ENCODE data around the gene TCHP.
"Not testable (repeated sequence)": the region's sequence is repeated elsewhere in the genome, so short reads cannot be mapped to it uniquely, and the experiment has no call there.

Gene TCHP

DNA sequence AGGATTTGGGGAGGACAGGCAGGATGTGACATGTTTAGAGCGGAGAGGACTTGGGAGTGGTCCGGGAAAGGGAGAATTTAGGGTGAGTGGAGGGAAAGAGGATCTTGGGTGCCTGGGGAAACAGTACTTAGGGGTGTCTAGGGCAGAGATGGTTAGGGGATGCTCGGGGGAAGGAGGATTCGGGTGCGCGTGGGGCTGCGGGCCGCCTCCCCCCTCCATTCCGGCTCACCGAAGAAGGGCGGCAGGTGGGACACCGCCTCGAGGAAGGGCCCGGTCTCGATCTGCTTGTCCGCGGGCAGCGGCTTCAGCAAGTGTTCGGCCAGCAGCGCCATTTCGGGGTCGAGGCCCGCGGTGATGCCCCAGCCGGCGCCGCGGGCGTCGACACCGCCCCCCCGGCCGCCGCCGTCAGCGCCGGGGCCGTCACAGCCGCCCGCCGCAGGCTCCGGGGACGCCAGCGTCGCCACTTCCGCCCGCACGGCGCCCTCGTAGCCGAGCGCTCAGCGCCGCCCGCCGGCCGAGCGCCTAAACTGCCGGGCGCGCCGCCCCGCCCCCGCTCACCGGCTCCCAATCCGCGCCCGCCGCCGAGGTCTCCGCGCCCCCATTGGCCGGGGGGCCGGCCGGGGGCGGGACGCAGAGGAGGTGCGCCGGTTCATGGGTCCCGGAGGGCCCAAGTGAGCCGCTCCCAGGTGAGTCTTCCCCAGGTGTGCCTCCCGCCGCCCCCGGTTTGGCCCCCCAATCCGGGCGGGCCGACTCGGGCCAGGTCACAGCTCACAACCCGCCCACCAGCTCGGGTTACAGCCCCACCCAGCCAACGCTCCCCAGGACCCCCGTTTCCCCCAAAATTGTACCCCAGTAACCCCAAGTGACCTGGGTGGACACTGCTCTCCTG lies 19.8 kb upstream of the TCHP start, which contains the start of gene GLTP:
Gene GLTP, minus strand, starts transcription at position 499 of the 889 bp plus-strand sequence. Its CDS starts 167 bp downstream, at position 332.
- DNase-seq: peak; percentile 80 to 94 (median 86)

DNA sequence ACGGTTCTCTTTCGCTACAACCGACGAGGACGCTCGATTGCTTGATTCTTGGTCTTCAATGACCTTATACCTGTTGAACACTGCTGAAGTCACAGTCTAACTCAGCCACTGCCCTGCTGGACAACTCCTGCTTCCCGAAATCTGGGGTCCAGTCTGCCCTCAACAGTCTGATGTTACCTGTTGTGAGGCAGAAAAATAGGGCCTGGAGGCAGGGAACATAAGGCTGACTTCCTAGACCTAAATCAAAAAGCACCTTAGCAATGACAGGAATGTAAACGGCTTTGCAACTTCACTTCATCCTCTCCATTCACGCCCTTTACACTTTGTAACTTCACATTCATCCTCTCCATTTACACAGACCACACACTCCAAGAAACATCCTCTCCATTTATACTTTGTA lies 19.1 kb upstream of the TCHP start:
- no peak for DNase-seq

DNA sequence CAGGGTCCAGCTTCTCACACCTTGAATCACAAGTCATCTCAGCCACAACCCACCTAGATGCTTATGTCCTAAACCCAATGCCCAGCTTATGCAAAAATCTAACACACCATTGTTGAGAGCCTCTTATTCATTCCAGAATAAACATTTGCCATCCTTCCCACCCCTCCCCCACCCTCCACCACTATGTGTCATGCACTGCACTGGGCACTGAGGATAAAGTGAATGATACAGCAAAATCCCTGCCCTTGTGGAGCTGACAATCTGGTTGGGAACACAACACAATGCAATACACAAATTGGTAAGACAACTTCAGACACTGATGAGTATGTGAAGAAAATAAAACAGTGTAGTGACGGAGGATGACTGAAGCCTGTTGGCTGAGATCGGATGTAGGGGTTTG lies 18.3 kb upstream of the TCHP start:
- no peak for DNase-seq

DNA sequence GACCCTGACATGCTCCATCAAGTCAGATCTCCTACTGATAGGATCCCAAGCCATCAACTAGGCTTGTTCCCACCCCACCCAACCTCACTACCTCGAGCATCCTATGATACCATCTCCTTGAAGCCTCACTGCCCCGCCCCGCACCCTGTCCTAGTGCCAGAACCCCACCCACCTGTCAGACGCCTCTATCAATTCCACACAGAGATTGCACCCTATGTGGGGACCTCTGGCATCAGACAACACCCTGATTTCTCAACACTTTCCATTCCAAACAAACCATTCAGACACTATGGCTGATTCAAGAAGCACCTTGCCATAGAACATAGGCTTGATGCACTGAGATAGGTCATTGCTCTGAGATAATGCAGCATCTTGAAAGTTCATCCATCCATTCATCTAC lies 16.6 kb upstream of the TCHP start:
- DNase-seq: no peak

DNA sequence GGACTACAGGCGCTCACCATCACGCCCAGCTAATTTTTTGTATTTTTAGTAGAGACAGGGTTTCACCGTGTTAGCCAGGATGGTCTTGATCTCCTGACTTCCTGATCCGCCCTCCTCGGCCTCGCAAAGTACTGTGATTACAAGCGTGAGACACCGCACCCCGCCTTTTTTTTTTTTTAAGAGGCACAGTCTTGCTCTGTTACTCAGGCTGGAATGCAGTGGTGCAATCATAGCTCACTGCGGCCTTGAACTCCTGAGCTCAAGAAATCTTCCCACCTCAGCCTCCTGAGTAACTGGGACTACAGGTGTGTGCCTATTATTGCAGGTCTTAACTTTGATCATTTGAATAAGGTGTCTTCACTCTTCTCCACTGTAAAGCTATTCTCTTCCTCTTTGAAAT lies 14.5 kb upstream of the TCHP start:
- no peak for DNase-seq

DNA sequence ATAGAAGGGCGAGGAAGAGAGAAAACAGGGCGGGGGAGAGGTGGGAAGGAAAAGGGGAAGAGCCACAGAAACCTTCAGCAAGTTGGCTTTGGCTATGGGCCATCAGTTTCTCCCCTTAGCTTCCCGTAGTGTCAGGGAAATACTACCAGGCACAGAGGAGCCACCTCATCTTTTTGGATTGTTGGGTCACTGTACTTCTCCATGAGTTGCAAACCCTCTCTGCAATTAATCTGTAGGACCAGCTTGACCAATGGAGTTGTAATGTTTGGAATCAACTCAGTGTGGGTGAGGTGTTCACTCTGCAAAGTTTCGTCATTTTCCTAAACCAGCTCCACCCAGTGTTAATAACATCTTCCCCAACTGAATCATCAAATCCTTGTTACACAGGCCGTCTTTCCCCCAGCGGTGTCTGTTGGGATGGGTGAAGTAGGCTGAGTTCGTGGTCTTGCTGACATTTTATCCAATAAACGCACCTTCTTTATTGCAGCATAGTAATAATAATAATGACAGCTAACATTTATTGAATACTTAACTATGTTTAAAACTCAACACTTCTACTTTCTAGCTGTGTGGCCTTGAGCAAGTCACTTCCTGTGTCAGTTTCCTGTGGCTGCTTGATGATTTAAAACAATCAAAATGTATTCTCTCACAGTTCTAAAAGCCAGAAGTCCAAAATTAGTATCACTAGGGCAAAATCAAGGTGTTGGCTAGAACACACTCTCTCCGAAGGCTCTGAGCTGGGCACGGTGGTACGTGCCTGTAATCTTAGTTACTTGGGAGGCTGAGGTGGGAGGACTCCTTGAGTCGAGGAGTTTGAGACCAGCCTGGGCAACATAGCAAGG lies 11.7 kb upstream of the TCHP start:
- peak in 2 of 5 experiments; percentile 36 to 84 for DNase-seq

DNA sequence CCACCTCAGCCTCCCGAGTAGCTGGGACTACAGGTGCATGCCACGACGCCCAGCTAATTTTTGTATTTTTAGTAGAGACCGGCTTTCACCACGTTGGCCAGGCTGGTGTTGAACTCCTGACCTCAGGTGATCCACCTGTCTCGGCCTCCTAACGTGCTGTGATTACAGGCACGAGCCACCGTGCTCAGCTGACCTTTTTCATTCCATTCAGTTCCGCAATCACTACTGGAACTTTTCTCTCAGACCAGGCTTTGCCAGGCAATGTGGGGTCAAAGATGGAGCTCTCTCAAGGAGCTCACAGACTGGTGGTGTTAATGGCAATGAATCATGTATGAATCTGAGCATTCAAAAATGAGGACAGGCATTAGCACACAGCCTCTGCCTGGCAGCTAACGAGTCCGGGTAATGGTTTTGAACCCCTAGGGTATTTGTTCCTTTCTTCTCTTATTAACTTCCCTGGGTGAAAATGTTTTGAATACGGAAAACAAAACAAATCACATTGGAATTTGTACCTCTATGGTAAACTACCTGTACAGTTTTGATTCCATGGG lies 9.4 kb upstream of the TCHP start:
- no peak for DNase-seq

DNA sequence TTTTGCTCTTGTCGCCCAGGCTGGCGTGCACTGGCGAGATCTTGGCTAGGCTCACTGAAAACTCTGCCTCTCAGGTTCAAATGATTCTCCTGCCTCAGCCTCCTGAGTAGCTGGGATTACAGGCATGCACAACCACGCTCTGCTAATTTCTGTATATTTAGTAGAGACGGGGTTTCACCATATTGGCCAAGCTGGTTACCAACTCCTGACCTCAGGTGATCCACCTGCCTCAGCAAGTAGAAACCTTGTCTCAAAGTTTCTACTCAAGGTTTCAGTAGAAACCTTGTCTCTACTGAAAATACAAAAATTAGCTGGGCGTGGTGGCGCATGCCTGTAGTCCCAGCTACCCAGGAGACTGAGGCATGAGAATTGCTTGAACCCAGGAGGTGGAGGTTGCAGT lies 8.3 kb upstream of the TCHP start:
- DNase-seq: not testable (repeated sequence)

DNA sequence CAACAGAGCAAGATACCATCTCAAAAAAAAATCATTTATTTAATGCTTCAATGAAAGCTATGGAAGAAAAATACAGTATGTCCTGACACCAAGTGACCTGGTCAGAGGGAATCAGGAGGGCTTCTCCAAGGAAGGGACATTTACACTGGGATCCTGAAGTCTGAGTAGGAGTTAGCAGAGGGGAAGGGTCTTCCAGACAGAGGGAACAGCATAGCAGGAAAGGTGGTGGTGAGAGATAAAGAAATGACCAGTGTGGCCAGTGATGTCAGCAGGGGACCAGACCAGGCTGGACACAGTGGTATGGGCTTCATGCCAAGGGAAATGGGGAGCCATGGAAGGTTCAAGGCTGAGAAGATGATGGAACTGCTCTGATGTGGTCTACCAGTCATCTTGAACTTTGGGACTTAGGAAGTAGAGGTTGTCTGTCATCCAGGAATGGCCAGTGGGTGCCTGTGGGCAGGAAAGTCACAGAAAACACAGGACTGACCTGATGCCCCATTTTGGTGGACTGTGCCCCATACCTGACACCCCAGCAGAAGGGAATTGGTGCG lies 7.8 kb upstream of the TCHP start:
- no peak for DNase-seq

DNA sequence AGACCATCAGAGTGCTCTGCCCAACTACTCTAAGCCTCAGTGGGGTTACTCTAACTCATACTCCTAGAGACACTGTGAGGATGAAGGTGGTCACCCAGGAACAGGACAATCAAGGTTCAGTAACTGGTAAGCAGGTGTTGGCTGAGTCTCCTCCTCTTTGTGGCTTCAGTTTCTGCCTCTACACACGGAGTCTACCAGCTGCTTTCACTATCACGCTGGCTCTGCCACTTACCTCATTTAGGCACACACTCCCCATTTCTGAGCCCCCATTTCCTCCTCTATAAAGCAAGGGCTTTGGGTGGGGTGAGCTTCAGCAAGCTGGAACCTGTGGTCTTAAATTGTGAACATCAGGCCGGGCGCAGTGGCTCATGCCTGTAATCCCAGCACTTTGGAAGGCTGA lies 7.3 kb upstream of the TCHP start:
- peak in 2 of 5 experiments; percentile 23 to 77 for DNase-seq

DNA sequence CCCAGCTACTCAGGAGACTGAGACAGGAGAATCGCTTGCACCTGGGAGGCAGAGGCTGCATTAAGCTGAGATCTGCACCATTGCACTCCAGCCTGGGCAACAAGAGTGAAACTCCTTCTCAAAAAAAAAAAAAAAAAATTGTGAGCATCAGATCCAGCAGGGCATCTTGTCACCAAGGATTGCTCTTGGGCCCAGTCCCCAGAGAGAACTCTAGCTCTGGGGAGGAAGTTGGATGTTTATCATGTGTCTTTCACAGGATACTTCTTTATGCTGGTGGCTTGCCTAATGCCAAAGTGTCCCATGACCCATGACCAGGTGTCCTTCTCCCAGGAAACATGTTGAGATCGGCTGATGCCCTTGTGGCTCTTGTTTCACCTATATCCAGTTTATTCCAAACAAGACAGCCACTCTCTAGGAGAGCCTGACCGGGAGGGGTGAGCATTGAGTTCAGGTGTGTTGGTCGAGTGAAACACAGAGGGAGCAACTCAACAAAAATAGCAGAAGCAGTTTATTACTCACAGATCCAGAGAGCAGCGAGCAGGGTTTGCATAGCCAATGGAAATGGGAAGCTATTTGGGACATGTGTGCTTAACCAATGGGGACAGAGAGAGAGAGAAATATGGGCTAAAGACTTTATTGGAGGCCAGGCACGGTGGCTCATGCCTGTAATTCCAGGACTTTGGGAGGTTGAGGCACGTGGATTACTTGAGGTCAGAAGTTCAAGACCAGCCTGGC lies 6.6 kb upstream of the TCHP start:
- no peak for DNase-seq

DNA sequence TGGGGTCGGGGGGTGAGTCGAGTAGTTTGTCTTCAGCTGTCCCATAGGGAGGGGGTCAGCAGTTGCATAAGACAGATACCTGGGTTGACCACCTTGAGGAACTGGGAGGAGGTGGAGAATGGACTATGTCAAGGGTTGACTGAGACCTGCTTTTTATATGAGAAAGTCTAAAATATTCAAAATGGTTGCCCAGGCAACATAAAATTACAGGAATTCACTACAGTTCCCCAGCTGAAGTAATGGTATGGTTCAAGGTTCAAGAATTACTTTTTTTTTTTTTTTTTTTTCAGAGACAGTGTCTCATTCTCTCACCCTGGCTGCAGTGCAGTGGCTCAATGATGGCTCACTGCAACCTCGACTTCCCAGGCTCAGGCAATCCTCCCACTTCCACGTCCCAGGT lies 5.1 kb upstream of the TCHP start:
- no peak for DNase-seq

DNA sequence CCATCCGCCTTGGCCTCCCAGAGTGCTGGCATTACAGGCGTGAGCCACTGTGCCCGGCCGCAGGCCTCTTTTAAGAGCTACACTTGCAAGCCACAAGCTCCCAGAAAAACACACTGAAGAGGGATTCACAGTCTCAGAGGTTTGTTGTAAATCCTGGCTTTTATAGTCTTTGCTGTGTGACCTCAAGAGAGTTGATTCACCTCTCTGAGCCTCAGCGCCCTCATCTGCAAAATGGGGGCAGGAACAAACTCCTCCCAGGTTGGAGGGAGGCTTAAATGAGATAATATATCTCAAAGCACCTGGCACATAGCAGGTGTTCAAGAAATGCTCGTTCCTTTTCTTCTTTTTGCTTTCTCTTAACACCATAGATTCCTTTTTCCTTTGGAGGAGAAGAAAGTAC lies 3.9 kb upstream of the TCHP start:
- no peak for DNase-seq

DNA sequence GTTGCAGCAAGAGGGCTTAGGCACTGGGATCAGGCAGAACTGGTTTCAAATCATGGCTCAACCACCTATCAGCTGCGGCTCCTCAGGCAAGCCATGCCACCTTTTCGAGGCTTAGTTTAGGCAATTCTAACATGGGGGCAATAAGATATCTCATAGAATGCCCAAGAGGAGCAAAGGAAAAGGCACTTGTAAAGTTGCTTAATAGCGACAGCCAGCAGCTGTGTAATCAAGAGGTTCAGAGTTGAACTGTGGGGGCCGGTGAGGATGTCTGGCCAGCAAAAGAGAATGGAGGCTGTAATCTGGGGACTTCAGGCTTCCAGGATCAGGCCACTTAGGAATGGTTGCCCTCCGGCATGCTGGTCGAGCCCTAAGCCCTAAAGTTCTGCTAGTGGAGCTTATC lies 3.0 kb upstream of the TCHP start:
- no peak for DNase-seq

DNA sequence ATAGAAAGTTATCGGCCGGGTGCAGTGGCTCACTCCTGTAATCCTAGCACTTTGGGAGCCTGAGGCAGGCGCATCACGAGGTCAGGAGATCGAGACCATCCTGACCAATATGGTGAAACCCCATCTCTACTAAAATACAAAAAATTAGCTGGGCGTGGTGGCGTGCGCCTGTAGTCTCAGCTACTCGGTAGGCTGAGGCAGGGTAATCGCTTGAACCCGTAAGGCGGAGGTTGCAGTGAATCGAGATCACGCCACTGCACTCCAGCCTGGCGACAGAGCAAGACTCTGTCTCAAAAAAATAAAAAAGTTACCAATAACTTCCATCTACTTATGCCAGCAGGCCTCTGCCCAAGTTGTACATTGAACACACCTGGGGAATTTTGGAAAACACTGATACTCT lies 729 bp upstream of the TCHP start:
- DNase-seq: not testable (repeated sequence)

DNA sequence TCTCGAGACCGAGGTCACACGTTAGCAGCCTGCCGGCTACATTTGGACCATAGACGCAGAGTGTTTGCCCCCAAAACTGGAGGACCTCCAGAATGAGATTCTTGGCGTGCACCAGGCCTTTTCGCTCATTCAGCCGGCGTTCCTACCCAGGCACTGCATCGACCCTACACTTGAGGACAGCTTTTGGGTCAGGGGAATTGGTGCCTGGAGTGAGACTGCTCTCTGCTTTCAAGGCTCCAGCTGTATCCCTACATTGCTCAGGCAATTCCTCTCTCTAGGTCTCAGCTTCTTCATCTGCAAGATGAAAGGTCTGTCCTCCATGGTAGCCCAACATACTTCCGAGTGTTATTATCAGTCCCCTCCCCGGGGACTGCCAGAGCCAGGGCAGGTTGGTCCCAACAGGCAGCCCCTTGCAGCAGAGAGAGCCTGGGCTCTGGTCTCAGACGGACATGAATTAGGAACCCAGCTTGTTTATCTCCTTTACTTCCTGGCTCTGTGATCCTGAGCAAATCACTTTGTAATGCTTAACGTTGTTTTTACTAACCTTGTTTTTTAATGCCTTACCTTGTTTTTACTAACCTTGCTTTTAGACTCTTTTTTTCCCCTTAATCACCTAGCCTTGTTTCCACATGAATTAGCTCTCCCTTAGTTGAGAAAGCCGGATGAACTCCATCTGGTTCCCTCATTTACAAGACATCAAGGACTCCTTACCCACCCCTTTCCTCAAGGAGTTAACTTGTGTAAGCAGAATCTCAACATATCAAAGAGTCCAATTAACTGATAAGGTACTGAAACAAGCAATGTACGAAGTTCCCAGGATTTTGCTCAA lies 892 bp downstream of the TCHP start:
- no peak for DNase-seq

DNA sequence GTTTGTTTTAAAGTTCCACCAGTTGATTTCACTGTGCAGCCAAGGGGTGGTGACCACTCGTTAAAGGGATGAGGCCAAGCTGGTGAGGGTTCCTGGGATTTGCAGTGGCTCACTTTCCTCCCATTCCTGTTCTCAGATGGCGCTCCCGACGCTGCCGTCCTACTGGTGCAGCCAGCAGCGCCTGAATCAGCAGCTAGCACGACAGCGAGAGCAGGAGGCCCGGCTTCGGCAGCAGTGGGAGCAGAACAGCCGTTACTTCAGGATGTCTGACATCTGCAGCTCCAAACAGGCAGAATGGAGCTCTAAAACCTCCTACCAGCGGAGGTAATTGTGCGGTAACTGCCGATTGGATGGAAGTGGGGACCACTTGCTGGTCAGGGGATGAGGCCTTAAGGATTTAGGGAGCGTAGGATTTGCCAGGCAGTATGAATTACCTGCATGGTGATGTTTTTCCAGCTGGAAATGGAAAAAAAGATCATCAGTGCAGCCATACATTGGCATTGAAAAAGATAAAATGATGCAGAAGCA lies 2.9 kb downstream of the TCHP start:
- DNase-seq: no peak

DNA sequence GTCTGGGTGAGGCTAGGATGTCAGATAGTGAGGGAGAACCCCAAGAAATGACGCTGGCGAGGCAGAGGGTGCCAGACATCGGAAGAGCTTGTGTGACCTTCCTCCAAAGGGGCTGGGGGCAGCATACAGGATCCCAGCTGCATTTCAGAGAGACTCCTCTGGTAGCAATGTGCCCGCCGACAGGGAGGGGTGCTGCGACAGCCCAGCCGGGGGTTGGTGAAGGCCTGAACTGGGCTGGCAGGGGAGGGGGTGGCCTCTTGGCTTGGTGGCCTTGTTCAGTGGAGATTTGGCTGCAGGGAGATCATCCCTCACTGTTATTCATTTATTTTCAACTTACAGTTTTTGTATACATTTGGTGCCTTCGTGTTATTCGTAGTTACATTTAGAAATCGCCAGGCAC lies 5.2 kb downstream of the TCHP start:
- DNase-seq: no peak

DNA sequence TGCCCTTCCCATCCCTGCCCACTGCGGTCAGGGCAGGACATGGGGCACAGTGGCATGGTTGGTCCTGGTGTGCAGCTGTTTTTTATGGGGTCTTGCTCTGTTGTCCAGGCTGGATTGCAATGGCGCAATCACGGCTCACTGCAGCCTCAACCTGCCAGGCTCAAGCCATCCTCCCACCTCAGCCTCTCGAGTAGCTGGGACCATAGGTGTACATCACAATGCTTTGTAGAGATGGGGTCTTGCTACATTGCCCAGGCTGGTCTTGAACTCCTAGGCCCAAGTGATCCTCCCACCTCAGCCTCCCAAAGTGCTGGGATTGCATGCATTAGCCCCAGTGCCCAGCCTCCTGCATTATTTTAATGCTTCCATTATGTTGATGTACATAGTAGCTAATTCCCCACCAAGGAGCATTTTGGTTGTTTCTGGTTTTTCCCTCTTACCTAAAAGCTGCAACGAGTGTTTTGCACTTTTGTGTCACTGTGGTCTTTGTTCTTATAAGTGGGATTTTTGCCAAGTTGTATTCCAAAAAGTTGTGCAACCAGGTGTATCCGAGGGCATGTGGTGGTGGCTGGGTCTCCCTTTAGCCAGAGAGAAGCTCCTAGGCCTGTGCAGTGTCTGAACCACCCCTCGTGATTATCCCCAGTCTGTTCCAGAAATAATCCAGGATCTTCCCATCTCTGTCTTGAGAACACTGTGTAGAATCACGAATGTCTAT lies 10.3 kb downstream of the TCHP start:
- no peak for DNase-seq

DNA sequence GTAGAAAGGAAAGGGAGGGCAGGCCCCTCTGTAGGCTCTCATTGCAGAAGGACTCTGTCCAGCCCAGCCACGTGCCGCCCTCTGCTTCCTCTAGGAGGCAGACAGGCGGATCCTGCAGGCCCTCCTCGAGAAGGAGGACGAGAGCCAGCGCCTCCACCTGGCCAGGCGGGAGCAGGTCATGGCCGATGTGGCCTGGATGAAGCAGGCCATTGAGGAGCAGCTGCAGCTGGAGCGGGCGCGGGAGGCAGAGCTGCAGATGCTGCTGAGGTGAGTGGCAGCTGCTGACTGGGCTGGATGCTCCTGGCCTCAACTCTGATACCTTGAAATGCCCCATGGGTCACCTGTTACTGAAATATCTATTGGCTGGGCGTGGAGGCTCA lies 10.9 kb downstream of the TCHP start:
- peak in 1 of 5 experiments; percentile 26 for DNase-seq
